IMR-90 (cell line): ENCODE data around the gene ZNF200. TPM values are rescaled to one million over a fixed set of nuclear protein-coding genes. Genes with fewer than 3 reads are reported as not detected.

Experiments
- ATAC-seq: fragments of 200-7000 bp; cut with Tn5 transposase; 2 replicates; pipeline ENCODE4 v1.9.1; 2020; ENCODE audit warnings: low read depth, mild to moderate bottlenecking, moderate library complexity
- BruUV-seq: library from RNA; stranded (reverse); fragments of 400-500 nt; replicated peaks from 2 replicates; lab custom pipeline; 2021; lab: Mats Ljungman, UMichigan
- CTCF ChIA-PET: fragments of 300-600 bp; formaldehyde crosslinking; extraction: SDS; loops from one replicate; lab custom pipeline; 2021; ENCODE audit warnings: antibody characterized with exemption; lab: Yijun Ruan, JAX
- POLR2A ChIA-PET: fragments of 300-600 bp; sonication (Branson Sonifier 250); formaldehyde crosslinking; loops from one replicate; lab custom pipeline; 2022; ENCODE audit warnings: antibody characterized with exemption; ENCODE audit not compliant: unreplicated experiment; lab: Charles Lee
- DNase-seq: peaks from one replicate; pipeline ENCODE4 v3.0.0; 2013
- H2AFZ ChIP-seq: replicated peaks from 2 replicates; pipeline ENCODE3; 2013; ENCODE audit warnings: low read length, mild to moderate bottlenecking; ENCODE audit not compliant: poor library complexity
- H2AK5ac ChIP-seq: 2 replicates; pipeline ENCODE4 v1.6.1; 2013; ENCODE audit warnings: low read depth, low read length, inconsistent platforms
- H2AK9ac ChIP-seq: replicated peaks from 2 replicates; pipeline ENCODE3; 2013; ENCODE audit warnings: mild to moderate bottlenecking, low read depth, low read length, moderate library complexity; ENCODE audit not compliant: poor library complexity
- H2BK120ac ChIP-seq: 2 replicates; pipeline ENCODE4 v1.6.1; 2013; ENCODE audit warnings: low read depth, low read length, inconsistent platforms
- H2BK15ac ChIP-seq: 3 replicates; pipeline ENCODE4 v1.6.1; 2013; ENCODE audit warnings: low read depth, low read length, inconsistent platforms
- H2BK20ac ChIP-seq: 2 replicates; pipeline ENCODE4 v1.6.1; 2013; ENCODE audit warnings: low read depth, mild to moderate bottlenecking, inconsistent platforms, low read length, moderate library complexity
- H2BK5ac ChIP-seq: 2 replicates; pipeline ENCODE4 v1.6.1; 2013; ENCODE audit warnings: mild to moderate bottlenecking, low read depth, low read length, inconsistent platforms; ENCODE audit not compliant: poor library complexity, severe bottlenecking
- H3K14ac ChIP-seq: replicated peaks from 2 replicates; pipeline ENCODE4 v1.6.1; 2013; ENCODE audit warnings: low read depth, low read length, inconsistent platforms
- H3K18ac ChIP-seq: 2 replicates; pipeline ENCODE4 v1.6.1; 2013; ENCODE audit warnings: low read depth, low read length, control low read depth
- H3K23ac ChIP-seq: 2 replicates; pipeline ENCODE4 v1.6.1; 2013; ENCODE audit warnings: low read depth, low read length, inconsistent platforms
- H3K27ac ChIP-seq: 2 replicates; pipeline ENCODE4 v1.5.1; 2013; ENCODE audit warnings: mild to moderate bottlenecking, control low read depth, low read length; ENCODE audit not compliant: insufficient read depth
- H3K27me3 ChIP-seq: 2 replicates; pipeline ENCODE4 v1.6.1; 2013; ENCODE audit warnings: low read length; ENCODE audit not compliant: control insufficient read depth, insufficient read depth
- H3K36me3 ChIP-seq: 2 replicates; pipeline ENCODE4 v1.6.1; 2013; ENCODE audit warnings: low read length, mixed read lengths; ENCODE audit not compliant: control insufficient read depth, insufficient read depth
- H3K4ac ChIP-seq: 2 replicates; pipeline ENCODE4 v1.6.1; 2013; ENCODE audit warnings: low read depth, low read length, inconsistent platforms
- H3K4me1 ChIP-seq: 2 replicates; pipeline ENCODE4 v1.6.1; 2013; ENCODE audit warnings: low read length, mixed read lengths; ENCODE audit not compliant: control insufficient read depth, insufficient read depth
- H3K4me2 ChIP-seq: 2 replicates; pipeline ENCODE4 v1.6.1; 2013; ENCODE audit warnings: low read depth, mild to moderate bottlenecking, control low read depth, low read length, moderate library complexity
- H3K4me3 ChIP-seq: 2 replicates; pipeline ENCODE4 v1.5.1; 2013; ENCODE audit warnings: low read depth, mild to moderate bottlenecking, control low read depth, low read length, moderate library complexity; ENCODE audit not compliant: insufficient read depth
- H3K56ac ChIP-seq: 2 replicates; pipeline ENCODE4 v1.6.1; 2013; ENCODE audit warnings: low read length, inconsistent platforms; ENCODE audit not compliant: insufficient read depth; ENCODE audit errors: extremely low read depth
- H3K79me1 ChIP-seq, 2 experiments: 2 replicates each; pipeline ENCODE4 v1.6.1; 2013; ENCODE audit warnings: low read length in 2 of 2, inconsistent platforms in 1 of 2, low read depth in 1 of 2
- H3K9ac ChIP-seq: 2 replicates; pipeline ENCODE4 v1.6.1; 2013; ENCODE audit warnings: low read depth, low read length, control low read depth
- H3K9me1 ChIP-seq: 2 replicates; pipeline ENCODE4 v1.6.1; 2013; ENCODE audit warnings: low read length, inconsistent platforms; ENCODE audit not compliant: insufficient read depth
- H3K9me3 ChIP-seq: 2 replicates; pipeline ENCODE4 v1.6.1; 2013; ENCODE audit warnings: low read length; ENCODE audit not compliant: control insufficient read depth, insufficient read depth
- H4K20me1 ChIP-seq: 2 replicates; pipeline ENCODE4 v1.6.1; 2013; ENCODE audit warnings: low read length, inconsistent platforms; ENCODE audit not compliant: insufficient read depth
- H4K5ac ChIP-seq: 2 replicates; pipeline ENCODE4 v1.6.1; 2013; ENCODE audit warnings: mild to moderate bottlenecking, low read depth, low read length, control low read depth
- H4K8ac ChIP-seq, 2 experiments: 2 replicates each; pipeline ENCODE4 v1.6.1; 2013; ENCODE audit warnings: low read depth in 2 of 2, low read length in 2 of 2, control low read depth in 1 of 2, inconsistent platforms in 1 of 2
- H4K91ac ChIP-seq: 2 replicates; pipeline ENCODE4 v1.6.1; 2013; ENCODE audit warnings: low read depth, low read length, inconsistent platforms; ENCODE audit not compliant: insufficient read depth
- BHLHE40 ChIP-seq: fragments of 150-350 bp; IDR thresholded peaks from 2 replicates; pipeline ENCODE4 v1.6.1; 2016; ENCODE audit warnings: mild to moderate bottlenecking, low read depth, low read length
- CEBPB ChIP-seq: IDR thresholded peaks from 2 replicates; pipeline ENCODE4 v1.6.1; 2012; ENCODE audit warnings: low read depth, low read length, improper control_type of control experiment
- CHD1 ChIP-seq: IDR thresholded peaks from 2 replicates; pipeline ENCODE4 v1.6.1; 2012; ENCODE audit warnings: low read depth, low read length, improper control_type of control experiment
- CTCF ChIP-seq: conservative IDR thresholded peaks from 2 replicates; pipeline ENCODE4 v1.5.1; 2012; ENCODE audit warnings: mild to moderate bottlenecking, low read depth, low read length, improper control_type of control experiment
- ELK1 ChIP-seq: fragments of 150-350 bp; IDR thresholded peaks from 2 replicates; pipeline ENCODE4 v1.6.1; 2016; ENCODE audit warnings: low read depth, mild to moderate bottlenecking, low read length, moderate library complexity, borderline replicate concordance
- FOS ChIP-seq: fragments of 150-350 bp; IDR thresholded peaks from 2 replicates; pipeline ENCODE4 v1.6.1; 2016; ENCODE audit warnings: low read depth, low read length
- MAFK ChIP-seq: IDR thresholded peaks from 2 replicates; pipeline ENCODE4 v1.6.1; 2012; ENCODE audit warnings: low read depth, low read length, improper control_type of control experiment
- MAZ ChIP-seq: IDR thresholded peaks from 2 replicates; pipeline ENCODE4 v1.6.1; 2012; ENCODE audit warnings: low read depth, mild to moderate bottlenecking, low read length, improper control_type of control experiment, moderate library complexity, borderline replicate concordance
- MXI1 ChIP-seq: IDR thresholded peaks from 2 replicates; pipeline ENCODE4 v1.6.1; 2012; ENCODE audit warnings: low read depth, mild to moderate bottlenecking, low read length, moderate library complexity, borderline replicate concordance
- NFE2L2 ChIP-seq: fragments of 150-350 bp; IDR thresholded peaks from 2 replicates; pipeline ENCODE4 v1.6.1; 2016; ENCODE audit warnings: low read depth, mild to moderate bottlenecking, low read length
- POLR2A ChIP-seq: IDR thresholded peaks from 2 replicates; pipeline ENCODE4 v1.6.1; 2012; ENCODE audit warnings: mild to moderate bottlenecking, low read depth, low read length
- RAD21 ChIP-seq: IDR thresholded peaks from 2 replicates; pipeline ENCODE4 v1.6.1; 2012; ENCODE audit warnings: low read length, improper control_type of control experiment
- RCOR1 ChIP-seq: IDR thresholded peaks from 2 replicates; pipeline ENCODE4 v1.6.1; 2012; ENCODE audit warnings: mild to moderate bottlenecking, low read length, improper control_type of control experiment; ENCODE audit not compliant: insufficient replicate concordance
- RFX5 ChIP-seq: IDR thresholded peaks from 2 replicates; pipeline ENCODE4 v1.8.0; 2012; ENCODE audit warnings: low read depth, mild to moderate bottlenecking, low read length, moderate library complexity
- SMC3 ChIP-seq: fragments of 150-350 bp; IDR thresholded peaks from 2 replicates; pipeline ENCODE4 v1.6.1; 2016; ENCODE audit warnings: low read depth, mild to moderate bottlenecking, antibody characterized with exemption, low read length, moderate library complexity
- WGBS, 2 experiments: methylation state at CpG; one replicate each; pipeline versions ENCODE4 v1.1.5 to v1.1.7; 2013; ENCODE audit warnings: missing lambda C conversion rate in 2 of 2; ENCODE audit not compliant: insufficient read length in 1 of 2; ENCODE audit errors: extremely low coverage in 2 of 2; 5-methylcytosine and 5-hydroxymethylcytosine counted together
- dilution Hi-C: fragments of 300-500 bp; cut with HindIII; formaldehyde crosslinking; loops from one replicate; pipeline ENCODE4 v1.14.3; 2018; ENCODE audit warnings: low sequenced_read_pairs; ENCODE audit not compliant: unreplicated experiment
- in situ Hi-C: fragments of 300-500 bp; cut with MboI; formaldehyde crosslinking; loops from 3 replicates; pipeline ENCODE4 v1.14.3; 2019; ENCODE audit warnings: low sequenced_read_pairs, inconsistent platforms, mixed read lengths
- intact Hi-C: fragments of 100-400 bp; cut with micrococcal nuclease; formaldehyde crosslinking; loops from 2 replicates; pipeline ENCODE4 v1.10.0; 2022
- polyA plus RNA-seq, 3 experiments: library from polyadenylated mRNA; depleted of rRNA; stranded (reverse); fragments of >200 nt; gene quantifications; 2 replicates each; pipeline ENCODE4 v1.2.3, GENCODE V29; 2012; ENCODE audit warnings: low replicate concordance in 1 of 3
- total RNA-seq: library from RNA; depleted of rRNA; stranded (reverse); fragments of >200 nt; gene quantifications from 2 replicates; pipeline ENCODE4 v1.2.3, GENCODE V29; 2012
- TF ChIP-seq, protein P1 (sequence below): fragments of 150-350 bp; IDR thresholded peaks from 2 replicates; pipeline ENCODE4 v1.6.1; 2017; ENCODE audit warnings: mild to moderate bottlenecking, antibody characterized with exemption, low read length, low read depth

ZNF200 gene
- total and polyA plus RNA-seq, 2 of the 4 experiments (the other 2 are of a cell fraction): 3.7 to 7.5 TPM

- Histone ChIP-seq H3K4me1 (no peaks in the 10 kb centered on the region), H3K4ac (no peak overlapping the region), H4K91ac (no peak overlapping the region), H2AK9ac (no peak overlapping the region), H3K23ac (no peak overlapping the region), H3K14ac (no peak overlapping the region), H4K5ac (no peak overlapping the region), H2BK20ac (no peak overlapping the region), H3K79me1 (no peaks in the 10 kb centered on the region), H2AK5ac (no peak overlapping the region), H3K36me3 (no peaks in the 10 kb centered on the region), H4K20me1 (no peaks in the 10 kb centered on the region), H3K4me2 (no peak overlapping the region), H3K4me3 (no peak overlapping the region), H3K9me3 (no peaks in the 10 kb centered on the region), H3K27ac (no peak overlapping the region), H3K27me3 (peaks cover 9% of the 10 kb centered on the region; the same call in 1 of the 2 replicates), H2AFZ (no peak overlapping the region), H3K18ac (no peak overlapping the region), H2BK15ac (no peak overlapping the region), H3K9me1 (no peaks in the 10 kb centered on the region), H4K8ac (no peak overlapping the region), H3K56ac (no peak overlapping the region), H2BK120ac (no peak overlapping the region), H3K9ac (no peak overlapping the region), H2BK5ac (no peak overlapping the region)
- ATAC-seq (no peak), DNase-seq (no peak)
- intact Hi-C loops: no loop called here
- dilution Hi-C loops: no loop called here
- no TSS peak for BruUV-seq
- TF ChIP-seq MAZ (no peak), NFE2L2 (no peak), MAFK (no peak), SMC3 (no peak), RFX5 (no peak), MXI1 (no peak), POLR2A (no peak), CHD1 (no peak), CTCF (no peak), RAD21 (no peak), FOS (no peak), BHLHE40 (no peak), CEBPB (no peak), RCOR1 (no peak), ELK1 (no peak)
- TF ChIP-seq, protein P1, sequence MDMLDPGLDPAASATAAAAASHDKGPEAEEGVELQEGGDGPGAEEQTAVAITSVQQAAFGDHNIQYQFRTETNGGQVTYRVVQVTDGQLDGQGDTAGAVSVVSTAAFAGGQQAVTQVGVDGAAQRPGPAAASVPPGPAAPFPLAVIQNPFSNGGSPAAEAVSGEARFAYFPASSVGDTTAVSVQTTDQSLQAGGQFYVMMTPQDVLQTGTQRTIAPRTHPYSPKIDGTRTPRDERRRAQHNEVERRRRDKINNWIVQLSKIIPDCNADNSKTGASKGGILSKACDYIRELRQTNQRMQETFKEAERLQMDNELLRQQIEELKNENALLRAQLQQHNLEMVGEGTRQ: no peak
- WGBS, 2 experiments: 83% methylated on average over 5 of the region's 13 CpGs; no CpG with 5 or more reads in 1 of the 2 experiments
- in situ Hi-C loops: no loop called here
- ChIA-PET POLR2A (no interaction called here), CTCF (interaction anchor here (0.6 kb wide), 1 partner anchor 47 kb away, joined by 3 read pairs; no protein-coding TSS in a partner anchor)
Observed at GRCh38 chr16:3198334-3199072, 36.5 kb downstream of the ZNF200 start.
